CD4-positive, alpha-beta T cell treated with Interleukin-12 subunit alpha and Interleukin-12 subunit beta, for 1 hour (primary cell): ENCODE data around the gene UPK3A.
"Not testable (repeated sequence)": the region's sequence is repeated elsewhere in the genome, so short reads cannot be mapped to it uniquely, and the experiment has no call there.

Experiments
- DNase-seq: peaks from one replicate; pipeline ENCODE4 v3.0.0-alpha.2; 2020

Gene UPK3A

DNA sequence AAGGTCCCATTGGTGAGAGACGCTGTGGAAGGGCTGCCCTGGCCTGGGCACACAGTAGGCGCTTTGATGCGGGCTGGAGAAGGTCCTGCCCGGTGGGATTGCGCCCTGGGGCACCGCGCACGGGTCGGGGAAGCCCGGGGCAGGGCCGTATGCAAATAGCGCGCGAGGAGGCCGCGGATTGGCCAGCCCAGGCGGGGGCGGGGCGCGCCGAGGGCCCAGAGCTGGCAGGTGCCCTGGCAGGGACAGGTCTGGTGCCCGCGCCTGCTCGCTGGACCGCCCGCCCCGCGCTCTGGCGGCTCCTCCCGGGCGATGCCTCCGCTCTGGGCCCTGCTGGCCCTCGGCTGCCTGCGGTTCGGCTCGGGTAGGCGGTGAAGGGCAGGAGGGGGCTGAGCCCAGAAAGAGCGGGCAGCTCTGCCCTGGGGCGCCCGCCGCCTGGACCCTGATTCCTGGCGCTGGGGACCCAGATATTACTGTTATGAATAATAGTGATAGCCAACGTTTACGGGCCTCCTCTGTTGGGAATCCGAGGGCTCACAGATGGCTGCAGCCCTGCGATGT is at the start of gene UPK3A:
Gene UPK3A (plus strand): TSS at position 245 of the 558 bp plus-strand sequence. CDS start 65 bp downstream, at position 310.
- DNase-seq, result peak; percentile 61

DNA sequence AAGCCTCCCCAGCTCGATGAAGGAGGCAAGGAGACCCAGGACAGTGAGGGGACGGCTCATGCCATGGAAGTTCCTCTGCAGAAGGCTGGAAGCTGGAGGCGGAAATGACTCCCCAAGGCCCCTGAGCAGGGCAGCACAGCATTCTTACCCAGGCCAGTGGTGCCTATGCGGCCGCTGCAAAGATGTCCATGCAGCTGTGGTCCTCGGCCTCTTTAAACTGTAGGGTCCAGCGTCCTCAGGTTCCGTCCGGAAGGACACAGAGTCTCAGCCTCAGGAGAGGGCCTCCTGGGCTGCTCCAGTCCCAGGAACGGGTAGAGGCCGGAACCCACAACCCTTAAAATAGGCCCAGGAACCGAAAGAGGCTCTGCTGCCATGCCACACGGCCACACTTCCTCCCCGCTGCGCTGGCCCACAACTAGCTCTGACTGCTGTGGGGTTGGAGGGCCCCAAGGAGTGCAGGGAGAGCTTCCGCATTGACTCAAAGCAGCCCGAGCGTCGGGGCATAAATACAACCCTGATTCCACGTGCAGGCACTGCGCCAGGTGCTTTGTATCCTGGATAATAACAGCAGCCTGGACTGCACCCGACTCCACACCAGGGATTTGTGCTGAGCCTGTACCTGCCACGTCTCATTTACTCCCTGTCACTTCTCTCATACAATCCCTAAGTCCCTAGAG is 49.5 kb upstream of the UPK3A start:
- DNase-seq, result no peak

DNA sequence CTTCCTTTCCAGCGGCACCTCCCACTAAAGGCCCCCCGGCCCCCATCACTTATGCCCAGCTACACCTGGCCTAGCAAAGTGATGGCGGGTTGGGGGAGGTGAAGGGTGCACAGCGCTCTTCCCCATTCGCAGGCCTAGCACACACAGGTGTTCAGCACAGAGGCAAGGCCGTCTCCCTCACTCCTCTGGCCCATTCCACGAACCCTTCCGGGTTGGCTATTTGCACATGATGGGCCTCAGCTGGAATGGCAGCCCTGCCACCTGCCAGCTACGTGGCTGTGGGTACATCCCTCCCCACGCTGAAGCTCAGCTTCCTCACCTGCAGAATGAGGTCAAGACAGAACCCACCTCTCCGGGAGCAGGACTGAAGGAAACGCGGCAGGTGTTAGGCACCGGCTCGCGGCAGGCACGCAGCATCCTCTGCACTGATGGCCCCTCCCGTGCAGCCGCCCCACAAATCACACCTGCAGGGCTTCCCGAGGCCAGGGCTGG is 48.9 kb upstream of the UPK3A start:
- no peak for DNase-seq

DNA sequence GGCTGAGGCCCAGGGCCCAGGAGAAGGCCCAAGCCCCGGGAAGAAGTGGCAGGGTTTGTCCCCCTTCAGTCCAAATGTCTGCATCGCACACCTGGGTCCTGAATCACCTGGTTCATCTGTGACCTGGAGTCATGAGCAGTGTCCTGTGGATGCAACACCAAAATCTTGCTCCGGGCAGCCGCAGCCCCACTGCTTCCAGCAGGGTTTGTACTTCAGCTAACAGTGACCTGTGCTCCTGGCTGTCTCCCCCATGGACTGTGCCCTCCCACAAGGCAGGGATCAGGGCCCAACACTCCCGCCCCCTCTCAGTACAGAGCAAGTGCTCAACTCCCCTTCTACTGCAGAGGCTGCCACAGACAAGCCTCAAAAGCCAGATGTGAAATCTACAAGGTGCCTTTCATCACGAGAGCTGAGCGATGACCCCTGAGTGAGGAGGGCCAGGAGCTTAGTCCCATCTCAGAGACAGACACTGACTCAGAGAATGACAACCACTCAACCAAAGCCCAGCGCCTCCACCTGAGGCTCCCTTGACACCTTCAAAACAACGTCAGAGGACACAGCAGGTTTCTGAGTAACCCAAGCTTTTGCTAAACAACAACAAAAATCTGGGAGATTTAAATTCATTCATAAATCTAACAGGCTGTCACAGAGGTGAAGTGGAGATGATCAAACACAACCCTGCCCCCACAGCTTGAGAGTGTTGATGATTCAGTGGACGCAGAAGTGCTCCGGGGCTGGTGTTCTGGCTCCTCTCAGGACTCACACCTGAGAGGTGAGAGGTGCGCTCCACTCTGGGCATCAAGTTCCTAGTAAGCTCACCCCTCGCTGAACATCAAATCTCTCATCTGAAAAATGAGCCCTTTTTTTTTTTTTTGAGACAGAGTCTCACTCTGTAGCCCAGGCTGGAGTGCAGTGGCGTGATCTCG is 47.4 kb upstream of the UPK3A start:
- DNase-seq, result no peak

DNA sequence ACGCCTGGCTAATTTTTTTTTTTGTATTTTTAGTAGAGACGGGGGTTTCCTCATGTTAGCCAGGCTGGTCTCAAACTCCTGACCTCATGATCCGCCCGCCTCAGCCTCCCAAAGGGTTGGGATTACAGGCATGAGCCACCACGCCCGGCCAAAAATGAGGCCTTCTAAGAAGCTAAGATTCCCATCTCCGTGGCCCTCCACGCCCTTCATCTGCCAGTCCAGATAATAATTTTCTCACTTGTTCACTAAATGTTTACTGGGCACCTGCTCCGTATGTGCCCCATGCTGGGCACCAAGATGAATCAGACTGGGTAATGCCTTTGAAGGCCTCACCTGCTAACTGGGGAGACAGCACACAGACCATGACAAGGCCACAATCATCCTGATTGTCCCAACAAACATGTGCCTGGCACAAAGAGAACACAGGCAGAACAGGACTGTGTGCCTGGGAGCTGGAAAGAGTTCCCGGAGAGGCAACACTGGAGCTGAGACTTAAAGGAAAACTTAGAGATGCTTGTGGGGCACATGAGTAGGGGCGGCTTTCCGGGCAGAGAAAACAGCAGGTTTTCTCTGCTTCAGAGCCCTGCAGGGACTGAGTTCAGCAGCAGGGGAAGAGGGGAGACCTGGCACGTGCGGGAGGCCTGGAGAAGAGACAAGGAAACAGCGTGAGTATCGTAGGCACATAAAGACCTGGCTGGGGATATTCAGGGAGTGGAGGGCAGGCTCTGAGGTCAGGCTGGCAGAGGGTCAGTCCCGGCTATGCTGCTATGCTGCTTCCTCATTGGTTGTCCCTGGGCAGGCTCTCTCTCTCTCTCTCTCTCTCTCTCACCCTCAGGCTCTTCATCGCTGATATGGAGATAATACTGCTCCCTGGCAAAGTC is 46.4 kb upstream of the UPK3A start:
- DNase-seq, result no peak

DNA sequence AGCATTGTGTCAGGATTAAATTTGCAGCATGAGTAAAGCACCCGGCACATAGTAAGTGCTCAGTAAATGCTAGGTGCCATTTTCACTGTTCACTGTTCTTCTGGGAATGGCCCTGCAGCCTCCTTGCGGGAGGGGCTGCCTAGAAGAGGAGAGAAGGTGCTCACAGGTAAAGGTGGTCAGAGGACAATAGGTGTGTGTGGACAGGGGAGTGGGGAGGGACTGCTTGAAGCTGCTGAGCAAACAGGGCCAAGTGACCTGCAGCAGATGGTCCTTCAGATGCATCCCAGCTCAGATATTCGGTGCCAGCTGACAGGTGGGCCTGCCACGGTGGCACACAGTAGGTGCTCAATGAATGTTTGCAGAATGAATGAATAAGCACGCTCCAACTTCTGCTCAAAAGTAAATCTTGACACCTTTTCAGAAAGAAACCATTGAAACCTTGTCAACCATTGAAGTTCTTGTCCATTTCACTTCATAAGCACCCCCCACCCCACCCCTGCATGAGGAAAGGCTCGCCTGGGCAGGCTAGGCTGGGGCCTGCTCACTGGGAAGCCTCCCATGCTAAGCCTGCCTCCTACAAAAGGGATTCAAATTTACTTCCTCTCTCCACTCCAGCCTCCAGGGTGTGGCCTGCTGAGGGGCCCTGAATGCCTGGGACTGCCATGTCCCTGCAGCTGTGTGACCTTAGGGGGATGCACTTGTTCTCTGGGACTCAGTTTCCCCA is 45.6 kb upstream of the UPK3A start:
- DNase-seq, result no peak

DNA sequence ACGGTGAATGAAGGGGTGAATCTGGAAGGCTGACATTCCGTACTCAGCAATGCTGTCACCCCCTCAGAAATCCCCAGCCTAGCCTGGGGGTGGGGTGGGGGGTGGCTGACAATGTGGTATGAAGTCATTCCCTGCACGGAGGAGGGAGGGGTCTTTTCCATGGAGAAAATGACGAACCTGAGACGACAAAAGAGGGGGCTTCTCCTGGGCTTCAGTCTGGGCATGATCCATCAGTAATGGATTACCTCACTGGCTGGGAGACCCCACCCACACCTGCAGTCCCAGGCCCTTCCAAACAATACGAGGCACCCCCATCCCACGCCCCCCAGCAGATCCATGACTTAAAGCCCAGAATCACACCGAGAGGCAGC is 45.1 kb upstream of the UPK3A start:
- no peak for DNase-seq

DNA sequence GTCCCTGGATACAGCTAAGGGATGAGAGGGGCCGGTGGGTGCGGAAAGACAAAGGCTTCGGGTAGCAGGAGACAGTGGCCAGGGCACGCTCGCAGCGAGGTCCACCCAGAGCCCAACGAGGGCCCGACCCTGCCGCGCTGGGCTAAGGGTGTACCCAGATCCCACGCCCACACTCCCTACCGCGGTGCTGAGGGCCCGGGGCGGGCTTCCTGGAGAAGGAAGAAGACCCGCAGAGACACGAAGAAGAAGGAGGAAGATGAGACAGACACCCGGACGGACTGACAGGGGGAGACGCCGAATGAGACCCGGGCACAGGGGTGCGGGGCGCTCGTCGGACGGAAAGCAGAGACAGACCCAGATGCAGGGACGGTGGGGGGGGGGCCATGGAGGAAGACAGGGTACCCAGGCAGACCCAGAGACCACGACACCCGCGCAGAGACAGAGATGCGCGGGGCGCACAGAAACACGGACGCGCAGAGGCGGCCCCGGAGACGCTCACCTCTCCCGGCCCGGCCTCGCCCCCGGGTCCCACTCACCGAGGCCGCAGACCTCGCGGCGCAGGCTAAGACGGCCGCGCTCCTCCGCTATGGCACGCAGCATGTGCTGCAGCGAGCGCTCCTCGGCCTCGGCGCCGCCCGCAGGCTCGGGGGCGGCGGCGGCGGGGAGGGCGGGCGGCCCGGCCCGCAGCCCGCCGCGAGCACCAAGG is 44.5 kb upstream of the UPK3A start:
- no peak for DNase-seq

DNA sequence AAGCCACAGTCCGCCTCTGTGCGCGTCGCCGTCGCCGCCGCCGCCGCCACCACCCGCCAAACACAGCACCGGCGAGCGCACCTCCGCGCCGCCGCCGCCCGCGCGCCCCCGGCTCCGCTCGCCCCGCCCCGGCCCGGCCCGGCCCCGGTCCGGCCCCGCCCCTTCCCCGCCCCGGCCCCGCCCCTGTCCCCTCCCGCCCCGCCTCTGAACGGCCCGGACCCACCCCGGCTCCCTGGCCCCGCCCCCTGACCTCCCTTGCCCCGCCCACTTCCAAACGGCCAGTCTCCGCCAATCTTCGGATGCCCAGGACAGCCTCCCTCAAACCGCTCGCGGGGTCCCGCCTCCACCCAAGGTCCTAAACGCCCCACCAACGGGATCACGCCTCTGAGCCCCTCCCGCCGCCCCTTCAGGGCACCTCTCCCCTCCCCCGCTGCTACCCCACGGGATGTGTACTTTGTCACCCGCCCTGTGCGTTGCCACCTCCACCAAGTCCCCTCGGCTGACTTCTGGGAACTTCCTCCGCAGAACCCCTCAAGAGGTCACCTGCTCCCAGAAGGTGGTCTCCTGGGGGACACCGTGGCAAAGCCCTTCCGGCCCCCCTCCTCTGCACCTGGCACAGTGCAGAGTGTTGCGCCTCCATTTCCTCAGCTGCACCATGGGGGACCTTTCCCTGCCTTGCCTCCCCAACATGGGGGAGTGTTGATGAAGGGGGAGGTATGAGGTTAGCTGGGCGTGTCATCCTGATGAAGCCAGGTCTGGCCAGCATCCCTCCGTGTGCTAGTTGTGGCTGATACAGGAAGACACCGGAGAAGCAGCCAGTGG is 43.7 kb upstream of the UPK3A start, which contains the start of gene KIAA0930:
Gene KIAA0930 (minus strand): TSS at position 85 of the 822 bp plus-strand sequence. CDS start 191 bp downstream, outside the sequence.
- peak; percentile 89 for DNase-seq

DNA sequence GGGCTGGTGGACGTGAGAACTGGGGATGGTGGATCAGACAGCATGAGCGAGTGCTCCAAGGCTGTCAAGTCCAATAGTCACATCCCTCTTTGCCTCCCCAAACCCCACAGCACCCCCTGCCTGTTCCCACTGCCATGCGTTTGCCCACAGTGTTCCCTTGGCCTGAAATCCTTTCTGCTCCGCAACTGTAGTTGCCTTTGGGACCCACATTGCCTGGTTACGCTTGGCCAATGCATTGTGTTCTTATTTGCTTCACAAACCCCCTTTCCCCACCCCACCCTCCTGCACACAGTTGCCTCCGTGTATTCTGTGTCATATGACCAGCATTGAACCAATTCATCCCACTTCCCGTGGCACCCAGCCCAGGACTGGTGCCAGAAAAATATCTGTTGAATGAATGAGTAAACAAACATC is 42.0 kb upstream of the UPK3A start:
- DNase-seq, result no peak

DNA sequence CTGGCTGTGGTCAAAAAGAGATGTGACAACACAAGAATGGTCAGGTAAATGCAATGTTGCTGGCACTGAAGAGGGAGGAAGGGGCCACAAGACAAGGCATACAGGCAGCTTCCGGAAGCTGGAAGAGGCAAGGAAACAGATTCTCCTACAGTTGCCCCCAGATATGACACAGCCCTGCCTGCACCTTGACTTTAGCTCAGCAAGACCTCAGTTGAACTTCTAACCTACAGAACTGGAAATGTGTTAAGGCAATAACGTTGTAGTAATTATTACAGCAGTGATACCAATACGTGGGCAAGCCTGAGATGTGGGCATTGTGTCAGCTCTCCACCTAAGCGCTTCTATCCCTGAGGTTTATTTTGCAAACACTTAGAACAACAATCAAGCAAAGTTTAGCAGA is 39.8 kb upstream of the UPK3A start:
- no peak for DNase-seq

DNA sequence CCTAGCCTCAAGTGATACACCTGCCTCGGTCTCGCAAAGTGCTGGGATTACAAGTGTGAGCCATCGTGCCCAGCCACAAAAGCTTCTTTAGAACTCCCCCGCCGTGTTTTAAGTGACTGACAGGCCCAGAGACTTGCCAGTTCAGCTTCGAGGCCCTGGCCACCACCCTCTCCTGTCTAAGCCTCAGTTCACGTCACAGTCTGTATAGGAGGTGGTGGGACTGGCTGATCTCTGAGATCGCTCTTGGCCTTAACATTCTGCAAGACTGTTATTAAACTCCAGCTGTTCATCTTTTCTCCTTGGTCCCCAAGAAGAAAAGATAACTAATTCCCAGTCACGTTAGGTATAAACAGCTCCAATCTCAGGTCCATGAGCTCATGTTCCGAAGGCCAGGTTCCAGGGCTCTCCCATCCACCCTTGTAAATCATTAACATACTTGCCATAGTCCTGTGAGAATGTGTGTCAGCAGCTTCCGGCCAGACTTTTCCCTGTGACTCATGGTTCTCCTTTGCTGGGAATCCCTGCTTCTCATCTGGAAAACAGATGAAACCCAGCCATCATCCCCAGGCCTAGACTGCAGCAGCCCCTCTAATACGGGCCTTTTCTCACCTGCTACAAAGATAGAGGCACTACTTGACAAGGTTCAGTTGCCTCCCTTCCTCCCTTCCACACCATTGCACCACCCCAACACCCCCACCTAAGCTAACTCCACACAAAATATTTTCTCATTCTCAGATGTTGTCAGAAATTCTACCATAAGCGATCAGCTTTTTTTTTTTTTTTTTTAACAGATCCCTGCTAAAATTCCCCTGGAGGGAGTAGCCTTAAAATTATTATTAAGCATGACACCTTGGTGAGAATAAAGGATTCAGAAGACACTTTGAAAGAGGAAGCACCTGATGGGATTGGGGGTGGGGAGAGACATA is 38.4 kb upstream of the UPK3A start:
- DNase-seq, result no peak

DNA sequence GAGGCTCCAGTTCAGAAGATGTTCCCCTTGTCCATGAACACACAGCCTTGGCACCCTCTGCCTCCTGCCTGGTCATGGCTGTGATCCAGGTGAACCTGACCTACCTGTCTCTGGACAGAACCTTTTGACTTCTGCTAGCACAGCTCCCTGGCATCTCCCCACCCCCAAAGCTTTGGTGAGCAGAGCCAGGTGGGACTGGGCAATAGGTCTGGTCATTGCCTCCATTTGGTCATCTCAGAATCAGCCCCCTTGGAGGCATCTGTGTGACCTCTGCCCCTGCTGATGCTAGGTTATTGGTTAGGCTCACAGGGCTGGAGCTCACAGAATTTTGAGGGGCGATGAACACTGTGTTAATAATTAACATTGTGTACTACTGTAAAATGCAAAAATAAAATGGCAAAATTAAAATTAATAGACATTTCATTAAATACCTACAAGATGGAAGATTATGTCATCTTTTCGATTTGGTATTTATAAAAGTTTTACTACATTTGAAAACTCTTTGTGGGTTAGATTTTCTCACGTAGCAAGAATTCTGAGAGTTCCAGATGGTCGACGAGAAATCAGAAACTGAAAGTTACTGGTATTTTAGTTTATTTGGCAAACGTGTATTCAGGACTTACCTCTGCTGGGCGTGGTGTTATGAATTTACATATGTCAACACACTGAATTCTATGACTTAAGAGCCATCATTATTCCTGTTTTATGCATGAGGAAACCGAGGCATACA is 35.8 kb upstream of the UPK3A start:
- DNase-seq, result no peak

DNA sequence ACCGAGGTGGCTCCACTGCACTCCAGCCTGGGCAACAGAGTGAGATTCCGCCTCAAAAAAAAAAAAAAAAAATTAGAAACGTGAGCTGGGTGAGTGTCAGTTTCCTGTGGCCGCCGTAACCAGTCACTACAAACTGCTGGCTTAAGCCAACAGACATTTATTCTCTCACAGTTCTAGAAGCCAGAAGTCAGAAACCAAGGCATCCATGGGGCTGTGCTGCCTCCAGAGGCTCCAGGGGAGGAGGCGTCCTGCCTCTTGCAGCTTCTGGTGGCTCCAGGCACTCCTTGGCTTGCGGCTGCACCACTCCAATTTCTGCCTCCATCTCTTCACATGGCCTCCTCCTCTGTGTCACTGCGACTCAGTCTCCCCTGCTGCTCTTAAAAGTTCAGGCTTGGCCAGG is 32.9 kb upstream of the UPK3A start:
- DNase-seq, result no peak

DNA sequence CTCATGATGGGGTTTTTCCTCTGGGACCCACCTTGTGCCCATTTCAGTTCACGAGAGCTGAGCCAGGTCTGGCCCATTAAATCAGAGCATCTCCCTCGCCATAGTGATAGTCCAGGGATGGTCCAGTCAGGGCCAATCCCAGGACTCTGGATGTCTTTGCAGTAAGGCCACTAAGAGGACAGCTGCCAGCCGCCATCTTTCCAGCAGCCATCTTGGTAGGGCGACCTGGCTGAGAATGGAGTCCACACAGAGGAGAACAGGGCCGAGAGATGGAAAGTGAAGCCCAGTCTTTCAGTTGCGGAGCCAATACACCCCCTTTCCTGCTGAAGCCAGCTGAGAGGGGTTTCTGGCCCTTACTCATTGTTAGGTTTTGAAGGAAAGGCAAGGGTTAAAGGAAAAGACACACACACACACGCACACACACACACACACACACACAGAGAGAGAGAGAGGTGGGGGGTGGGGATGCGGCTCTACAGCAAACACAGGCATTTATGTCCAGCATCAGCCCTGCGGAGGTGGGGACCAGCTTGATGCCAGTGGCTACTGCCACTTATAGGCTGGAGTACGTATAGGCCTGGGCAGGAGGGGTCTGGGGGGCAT is 31.6 kb upstream of the UPK3A start:
- no peak for DNase-seq

DNA sequence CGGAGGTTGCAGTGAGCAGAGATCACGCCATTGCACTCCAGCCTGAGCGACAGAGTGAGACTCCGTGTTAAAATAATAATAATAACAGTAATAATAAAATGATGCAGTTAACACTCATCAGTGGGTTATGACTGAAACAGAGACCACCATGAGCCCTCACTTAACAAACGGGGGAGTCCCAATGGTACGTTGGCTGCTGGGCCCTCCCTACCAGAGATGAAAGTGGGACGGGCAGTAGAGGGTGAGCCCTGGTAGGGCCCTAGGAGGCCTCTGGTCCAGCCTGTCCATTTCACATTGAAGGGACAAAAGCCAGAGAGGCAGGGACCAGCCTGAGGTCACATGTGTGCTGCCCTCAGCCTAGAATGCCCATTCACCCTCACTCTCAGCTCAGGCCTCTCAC is 30.4 kb upstream of the UPK3A start:
- DNase-seq, result no peak

DNA sequence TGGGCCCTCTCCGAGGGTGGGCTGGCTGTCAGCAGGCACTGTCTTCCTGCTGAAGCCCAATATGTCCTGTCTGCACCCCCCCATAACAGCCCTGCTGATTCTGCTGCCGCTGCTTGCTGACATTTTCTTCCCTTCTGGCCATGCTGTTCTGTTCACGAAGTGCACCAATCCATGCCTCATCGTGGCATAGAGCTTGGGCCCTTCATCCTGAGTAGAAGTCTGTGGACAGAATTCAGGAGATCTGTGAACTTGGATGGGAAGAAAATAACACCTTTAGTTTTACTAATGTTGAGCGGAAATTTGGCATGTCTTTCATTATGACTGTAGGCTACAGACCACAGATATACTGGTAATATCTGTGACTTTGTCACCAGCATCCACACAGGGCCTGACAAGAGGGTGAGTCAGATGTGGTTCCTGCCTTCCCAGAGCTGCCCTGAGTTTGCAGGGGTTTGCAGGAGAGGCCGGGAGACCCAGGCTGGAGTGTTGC is 29.9 kb upstream of the UPK3A start:
- no peak for DNase-seq

DNA sequence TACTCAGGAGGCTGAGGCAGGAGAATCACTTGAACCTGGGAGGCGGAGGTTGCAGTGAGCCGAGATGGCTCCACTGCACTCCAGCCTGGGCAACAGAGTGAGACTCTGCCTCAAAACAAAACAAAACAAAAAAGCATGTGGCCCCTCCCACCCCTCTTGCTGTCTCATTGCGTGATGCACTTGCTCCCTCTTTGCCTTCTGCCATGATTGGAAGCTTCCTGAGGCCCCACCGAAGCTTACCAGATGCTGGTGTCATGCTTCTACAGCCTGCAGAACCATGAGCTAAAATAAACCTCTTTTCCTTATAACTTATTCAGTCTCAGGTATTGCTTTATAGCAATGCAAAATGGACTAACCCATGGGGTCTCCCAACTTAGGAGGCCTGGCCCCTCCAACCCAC is 26.8 kb upstream of the UPK3A start:
- not testable (repeated sequence) for DNase-seq
